ENCODE data around the gene ZBTB17. TPM values are rescaled to one million over a fixed set of nuclear protein-coding genes. Genes with fewer than 3 reads are reported as not detected.

The ZBTB17 gene
- total RNA-seq, 1 experiment from 2014 or later: 46.3 TPM

DNA sequence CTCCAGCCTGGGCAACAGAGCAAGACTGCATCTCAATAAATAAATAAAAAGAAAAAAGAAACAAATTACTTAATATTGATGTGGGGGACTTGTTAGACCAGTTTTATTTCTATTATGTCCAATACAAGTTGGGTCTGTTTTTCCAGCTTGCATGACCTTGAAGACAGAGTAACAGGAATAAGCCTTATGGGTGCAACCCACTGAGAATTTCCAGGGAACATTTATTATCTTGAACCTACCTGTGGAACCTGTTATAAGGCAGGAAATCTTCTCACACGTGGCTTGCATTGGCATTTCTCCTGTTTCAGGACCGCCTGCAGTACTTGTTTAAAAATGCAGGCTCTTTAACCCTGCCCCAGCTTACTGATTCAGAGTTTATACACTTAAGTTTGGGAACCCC is 64.0 kb downstream of the ZBTB17 start:
- H3K36me3 Mint-ChIP-seq (ENCODE audit: insufficient read depth, unreplicated experiment): peaks cover 78% of the 10 kb centered on the region
- H3K4me1 Mint-ChIP-seq (ENCODE audit: insufficient read depth, unreplicated experiment): peaks cover 10% of the 10 kb centered on the region
- intact Hi-C loops (cut with micrococcal nuclease): no loop called here
- TF ChIP-seq CTCF (IDR thresholded peaks at IDR 0.05; ENCODE audit: unreplicated experiment): no peak
- H3K27ac Mint-ChIP-seq (ENCODE audit: low read depth, unreplicated experiment): no peak overlapping the region
- H3K4me3 Mint-ChIP-seq (ENCODE audit: unreplicated experiment): no peak overlapping the region
- no peaks in the 10 kb centered on the region for H3K27me3 Mint-ChIP-seq (ENCODE audit: insufficient read depth, unreplicated experiment)
- TSS peak; percentile 14 for BruUV-seq (replicated peaks)
- DNase-seq (ENCODE audit: unreplicated experiment): no peak
- ChIA-PET POLR2A (interaction anchor here (1.0 to 1.2 kb wide), 2 partner anchors 11 to 63 kb away, joined by 3 to 4 read pairs; no protein-coding TSS in a partner anchor), CTCF (interaction anchor here (0.7 to 1.1 kb wide), 2 partner anchors 12 to 26 kb away, joined by 3 to 4 read pairs; no protein-coding TSS in a partner anchor)
- H3K9me3 Mint-ChIP-seq (ENCODE audit: unreplicated experiment): no peaks in the 10 kb centered on the region

- Mint-ChIP-seq H3K27me3 (ENCODE audit: insufficient read depth, unreplicated experiment) (no peaks in the 10 kb centered on the region), H3K36me3 (ENCODE audit: insufficient read depth, unreplicated experiment) (peaks cover 76% of the 10 kb centered on the region), H3K9me3 (ENCODE audit: unreplicated experiment) (no peaks in the 10 kb centered on the region), H3K27ac (ENCODE audit: low read depth, unreplicated experiment) (no peak overlapping the region), H3K4me3 (ENCODE audit: unreplicated experiment) (no peak overlapping the region), H3K4me1 (ENCODE audit: insufficient read depth, unreplicated experiment) (peaks cover 2% of the 10 kb centered on the region)
- DNase-seq (ENCODE audit: unreplicated experiment): no peak
- ChIA-PET CTCF (interaction anchor here (0.6 to 0.7 kb wide), 2 partner anchors 13 to 654 kb away, joined by 3 read pairs; no protein-coding TSS in a partner anchor), POLR2A (interaction anchor here (0.6 kb wide), 1 partner anchor 63 kb away, joined by 3 read pairs; no protein-coding TSS in a partner anchor)
- no TSS peak for BruUV-seq (replicated peaks)
- no peak for TF ChIP-seq CTCF (IDR thresholded peaks at IDR 0.05; ENCODE audit: unreplicated experiment)
- intact Hi-C loops (cut with micrococcal nuclease): no loop called here
Measured at GRCh38 chr1:15911141-15911540, 64.8 kb downstream of the ZBTB17 start.

DNA sequence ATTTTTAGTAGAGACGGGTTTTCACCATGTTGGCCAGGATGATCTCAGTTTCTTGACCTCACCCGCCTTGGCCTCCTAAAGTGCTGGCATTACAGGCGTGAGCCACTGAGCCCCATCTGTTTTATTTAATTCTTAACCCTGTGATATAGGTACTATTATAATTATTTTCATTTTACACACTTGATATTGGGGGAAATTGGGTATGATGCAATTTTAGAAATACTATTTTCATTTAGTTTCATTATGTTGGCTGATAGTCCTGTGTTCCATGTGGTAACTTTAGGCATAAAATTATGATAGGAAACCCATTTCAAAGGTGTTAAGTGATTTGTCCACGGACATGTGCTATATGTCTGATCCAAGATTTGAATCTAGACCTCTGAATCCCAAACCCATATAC is 67.3 kb downstream of the ZBTB17 start:
- no peak for DNase-seq (ENCODE audit: unreplicated experiment)
- intact Hi-C loops (cut with micrococcal nuclease): no loop called here
- Mint-ChIP-seq H3K27ac (ENCODE audit: low read depth, unreplicated experiment) (no peak overlapping the region), H3K9me3 (ENCODE audit: unreplicated experiment) (no peaks in the 10 kb centered on the region), H3K4me1 (ENCODE audit: insufficient read depth, unreplicated experiment) (no peaks in the 10 kb centered on the region), H3K27me3 (ENCODE audit: insufficient read depth, unreplicated experiment) (no peaks in the 10 kb centered on the region), H3K36me3 (ENCODE audit: insufficient read depth, unreplicated experiment) (peaks cover 50% of the 10 kb centered on the region), H3K4me3 (ENCODE audit: unreplicated experiment) (no peak overlapping the region)
- no TSS peak for BruUV-seq (replicated peaks)
- no peak for TF ChIP-seq CTCF (IDR thresholded peaks at IDR 0.05; ENCODE audit: unreplicated experiment)
- POLR2A ChIA-PET: interaction anchor here (1.8 kb wide), 1 partner anchor 11 kb away, joined by 6 read pairs; no protein-coding TSS in a partner anchor
- CTCF ChIA-PET: interaction anchor here (0.6 kb wide), 1 partner anchor 609 kb away, joined by 3 read pairs; no protein-coding TSS in a partner anchor

- no peak overlapping the region for H3K4me3 Mint-ChIP-seq (ENCODE audit: unreplicated experiment)
- peaks cover 10% of the 10 kb centered on the region for H3K4me1 Mint-ChIP-seq (ENCODE audit: insufficient read depth, unreplicated experiment)
- no peak overlapping the region for H3K27ac Mint-ChIP-seq (ENCODE audit: low read depth, unreplicated experiment)
- BruUV-seq (replicated peaks): no TSS peak
- no peak for TF ChIP-seq CTCF (IDR thresholded peaks at IDR 0.05; ENCODE audit: unreplicated experiment)
- ChIA-PET CTCF (interaction anchor here (1.0 kb wide), 1 partner anchor 111 kb away, joined by 4 read pairs; no protein-coding TSS in a partner anchor), POLR2A (interaction anchor here (0.5 to 1.2 kb wide), 2 partner anchors 16 to 17 kb away, joined by 3 read pairs; no protein-coding TSS in a partner anchor)
- intact Hi-C loops (cut with micrococcal nuclease): no loop called here
- no peak for DNase-seq (ENCODE audit: unreplicated experiment)
- H3K9me3 Mint-ChIP-seq (ENCODE audit: unreplicated experiment): no peaks in the 10 kb centered on the region
- peaks cover 22% of the 10 kb centered on the region for H3K36me3 Mint-ChIP-seq (ENCODE audit: insufficient read depth, unreplicated experiment)
- H3K27me3 Mint-ChIP-seq (ENCODE audit: insufficient read depth, unreplicated experiment): no peaks in the 10 kb centered on the region
Measured at GRCh38 chr1:15902882-15903281, 73.0 kb downstream of the ZBTB17 start.
